Measurements from ENCODE around the gene F7. TPM values are rescaled to one million over a fixed set of nuclear protein-coding genes. Genes with fewer than 3 reads are reported as not detected.

Gene F7
- total and polyA plus RNA-seq, 2 donors (not counting 1 experiment from before 2014, with no cell fraction given): not detected

DNA sequence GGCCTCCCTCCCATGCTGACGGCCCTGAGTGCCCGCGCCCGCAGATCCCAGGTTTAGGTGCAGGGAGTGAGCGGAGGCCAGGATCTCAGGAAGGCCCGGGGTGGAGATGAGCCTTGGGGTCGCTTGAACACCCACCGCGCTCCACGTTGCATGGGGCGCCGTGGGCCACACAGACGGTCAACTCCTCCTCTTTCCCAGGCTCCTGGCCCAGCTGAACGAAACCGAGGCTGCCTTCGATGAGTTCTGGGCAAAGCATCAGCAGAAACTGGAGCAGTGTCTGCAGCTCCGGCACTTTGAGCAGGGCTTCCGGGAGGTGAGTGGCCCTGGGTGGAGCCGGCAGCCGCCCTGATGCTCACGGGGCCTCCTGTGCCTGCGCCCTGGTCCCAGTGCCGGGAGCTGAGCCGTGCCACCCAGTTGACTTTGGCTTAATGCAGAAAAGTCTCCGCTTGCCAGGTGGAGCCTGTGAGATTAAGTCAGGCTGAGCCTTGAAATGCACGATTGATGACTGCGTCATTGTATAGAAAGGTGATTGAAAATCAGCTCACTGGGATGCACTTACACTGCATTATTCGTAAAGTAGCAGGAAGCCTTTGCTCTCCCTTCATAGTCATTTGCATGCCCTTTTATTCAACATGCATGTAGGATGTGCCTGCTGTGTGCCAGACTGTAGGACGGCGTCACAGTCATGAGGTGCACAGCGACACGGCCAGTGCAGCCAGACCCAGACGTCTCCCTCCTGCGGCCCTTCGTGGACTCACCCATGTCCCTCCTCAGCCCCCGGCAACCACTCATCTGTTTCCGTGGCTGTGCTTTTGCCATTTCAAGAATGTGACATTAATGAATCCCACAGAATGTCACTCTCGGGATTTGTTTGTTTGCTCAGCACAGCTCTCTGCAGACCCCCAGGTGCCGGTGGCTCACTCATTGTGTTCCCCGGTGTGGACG is 35.5 kb upstream of the F7 start:
- Histone ChIP-seq H3K4me2 (replicated peaks; ENCODE audit: low read depth, low read length, poor library complexity, severe bottlenecking) (no peak overlapping the region), H3K79me2 (ENCODE audit: control insufficient read depth, insufficient read depth, low read length) (no peaks in the 10 kb centered on the region), H3K36me3 (replicated peaks in 1 of 2; ENCODE audit: control extremely low read depth in 1 of 2, control insufficient read depth in 1 of 2, extremely low read depth in 1 of 2, insufficient read depth in 2 of 2, low read length in 1 of 2) (no peaks in the 10 kb centered on the region), H4K20me1 (ENCODE audit: control insufficient read depth, insufficient read depth, low read length, poor library complexity, severe bottlenecking) (no peaks in the 10 kb centered on the region), H3K9ac (ENCODE audit: low read length) (no peak overlapping the region), H3K4me3 (ENCODE audit: control extremely low read depth in 1 of 5, extremely low read depth in 1 of 5, insufficient read depth in 1 of 5, low read depth in 2 of 5, low read length in 4 of 5) (no peak overlapping the region), H3K27me3 (replicated peaks in 1 of 4; ENCODE audit: control extremely low read depth in 1 of 4, control insufficient read depth in 3 of 4, insufficient read depth in 4 of 4, low read length in 3 of 4) (no peaks in the 10 kb centered on the region), H2AFZ (ENCODE audit: insufficient read depth, low read depth, low read length, poor library complexity, severe bottlenecking) (no peak overlapping the region), H3K4me1 (ENCODE audit: control insufficient read depth in 2 of 2, insufficient read depth in 2 of 2, low read length in 2 of 2) (no peaks in the 10 kb centered on the region), H3K9me3 (ENCODE audit: control extremely low read depth in 1 of 3, control insufficient read depth in 2 of 3, insufficient read depth in 1 of 3, low read length in 2 of 3) (no peaks in the 10 kb centered on the region), H3K27ac (ENCODE audit: low read length in 2 of 2) (no peak overlapping the region)
- ChIA-PET CTCF (no interaction called here), POLR2A (no interaction called here)
- H3K27ac Mint-ChIP-seq: no peak overlapping the region
- DNase-seq (no peak), ATAC-seq (ENCODE audit: low read depth) (no peak)
- TF ChIP-seq EZH2 (IDR thresholded peaks at IDR 0.05; ENCODE audit: borderline replicate concordance, insufficient read depth, low read depth, low read length, poor library complexity, severe bottlenecking): no peak
- TF ChIP-seq, protein P1, sequence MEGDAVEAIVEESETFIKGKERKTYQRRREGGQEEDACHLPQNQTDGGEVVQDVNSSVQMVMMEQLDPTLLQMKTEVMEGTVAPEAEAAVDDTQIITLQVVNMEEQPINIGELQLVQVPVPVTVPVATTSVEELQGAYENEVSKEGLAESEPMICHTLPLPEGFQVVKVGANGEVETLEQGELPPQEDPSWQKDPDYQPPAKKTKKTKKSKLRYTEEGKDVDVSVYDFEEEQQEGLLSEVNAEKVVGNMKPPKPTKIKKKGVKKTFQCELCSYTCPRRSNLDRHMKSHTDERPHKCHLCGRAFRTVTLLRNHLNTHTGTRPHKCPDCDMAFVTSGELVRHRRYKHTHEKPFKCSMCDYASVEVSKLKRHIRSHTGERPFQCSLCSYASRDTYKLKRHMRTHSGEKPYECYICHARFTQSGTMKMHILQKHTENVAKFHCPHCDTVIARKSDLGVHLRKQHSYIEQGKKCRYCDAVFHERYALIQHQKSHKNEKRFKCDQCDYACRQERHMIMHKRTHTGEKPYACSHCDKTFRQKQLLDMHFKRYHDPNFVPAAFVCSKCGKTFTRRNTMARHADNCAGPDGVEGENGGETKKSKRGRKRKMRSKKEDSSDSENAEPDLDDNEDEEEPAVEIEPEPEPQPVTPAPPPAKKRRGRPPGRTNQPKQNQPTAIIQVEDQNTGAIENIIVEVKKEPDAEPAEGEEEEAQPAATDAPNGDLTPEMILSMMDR (IDR thresholded peaks at IDR 0.05): no peak
- H3K4me3 Mint-ChIP-seq: no peak overlapping the region
- intact Hi-C loops (cut with micrococcal nuclease): no loop called here
- 97% methylated on average over 41 of the region's 41 CpGs for WGBS (ENCODE audit: insufficient coverage)
- no peaks in the 10 kb centered on the region for H3K27me3 Mint-ChIP-seq
- H3K9me3 Mint-ChIP-seq (ENCODE audit: insufficient read depth): no peaks in the 10 kb centered on the region
- H3K4me1 Mint-ChIP-seq: no peaks in the 10 kb centered on the region

DNA sequence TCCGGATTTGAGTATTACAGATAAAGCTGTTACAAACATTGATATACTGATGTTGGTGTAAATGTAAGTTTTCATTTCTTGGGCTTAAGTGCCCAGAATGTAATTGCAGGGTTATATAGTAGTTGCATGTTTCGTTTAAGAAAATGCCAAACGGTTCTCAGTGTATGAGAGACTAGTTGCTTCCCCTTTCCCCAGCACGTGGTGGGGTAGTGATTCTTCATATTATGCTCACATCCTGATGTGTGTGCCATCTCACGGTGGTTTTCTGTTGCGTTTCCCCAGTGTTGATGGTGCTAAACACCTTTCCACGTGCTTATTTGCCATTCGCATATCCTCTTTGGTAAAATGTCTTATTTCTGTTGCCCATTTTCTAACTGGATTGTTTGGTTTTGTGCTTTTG is 34.7 kb upstream of the F7 start:
- POLR2A ChIA-PET: no interaction called here
- Histone ChIP-seq H3K9me3 (ENCODE audit: control extremely low read depth in 1 of 3, control insufficient read depth in 2 of 3, insufficient read depth in 1 of 3, low read length in 2 of 3) (peaks cover 0 to 3% (median 0%) of the 10 kb centered on the region in 3 donors), H2AFZ (ENCODE audit: insufficient read depth, low read depth, low read length, poor library complexity, severe bottlenecking) (no peak overlapping the region), H3K9ac (ENCODE audit: low read length) (no peak overlapping the region), H3K27ac (ENCODE audit: low read length in 2 of 2) (no peak overlapping the region), H3K27me3 (replicated peaks in 1 of 4; ENCODE audit: control extremely low read depth in 1 of 4, control insufficient read depth in 3 of 4, insufficient read depth in 4 of 4, low read length in 3 of 4) (no peaks in the 10 kb centered on the region), H3K4me2 (replicated peaks; ENCODE audit: low read depth, low read length, poor library complexity, severe bottlenecking) (no peak overlapping the region), H3K4me3 (ENCODE audit: control extremely low read depth in 1 of 5, extremely low read depth in 1 of 5, insufficient read depth in 1 of 5, low read depth in 2 of 5, low read length in 4 of 5) (no peak overlapping the region), H4K20me1 (ENCODE audit: control insufficient read depth, insufficient read depth, low read length, poor library complexity, severe bottlenecking) (no peaks in the 10 kb centered on the region), H3K4me1 (ENCODE audit: control insufficient read depth in 2 of 2, insufficient read depth in 2 of 2, low read length in 2 of 2) (no peaks in the 10 kb centered on the region), H3K79me2 (ENCODE audit: control insufficient read depth, insufficient read depth, low read length) (no peaks in the 10 kb centered on the region), H3K36me3 (replicated peaks in 1 of 2; ENCODE audit: control extremely low read depth in 1 of 2, control insufficient read depth in 1 of 2, extremely low read depth in 1 of 2, insufficient read depth in 2 of 2, low read length in 1 of 2) (no peaks in the 10 kb centered on the region)
- Mint-ChIP-seq H3K4me1 (no peaks in the 10 kb centered on the region), H3K9me3 (ENCODE audit: insufficient read depth) (no peaks in the 10 kb centered on the region), H3K27me3 (no peaks in the 10 kb centered on the region), H3K27ac (no peak overlapping the region), H3K4me3 (no peak overlapping the region)
- 90% methylated on average over 4 of the region's 8 CpGs for WGBS (ENCODE audit: insufficient coverage)
- no peak for TF ChIP-seq EZH2 (IDR thresholded peaks at IDR 0.05; ENCODE audit: borderline replicate concordance, insufficient read depth, low read depth, low read length, poor library complexity, severe bottlenecking)
- TF ChIP-seq, protein P1 (IDR thresholded peaks at IDR 0.05): no peak
- DNase-seq: no peak
- no peak for ATAC-seq (ENCODE audit: low read depth)
- intact Hi-C loops (cut with micrococcal nuclease): no loop called here
- CTCF ChIA-PET: no interaction called here

All from B cell (primary cell).